PC-3 (cell line): ENCODE measurements around the gene PCDHA2.

Experiments
- EZH2 ChIP-seq: fragments of 300-600 bp; sonication (generic); IDR thresholded peaks from one replicate; pipeline ENCODE4 v1.6.1; 2017; ENCODE audit warnings: antibody characterized with exemption, mild to moderate bottlenecking, low read length; ENCODE audit not compliant: unreplicated experiment
- TF ChIP-seq, protein P1 (sequence below): fragments of 300-600 bp; sonication (generic); conservative IDR thresholded peaks from 2 replicates; pipeline ENCODE4 v1.5.1; 2017; ENCODE audit warnings: antibody characterized with exemption, low read depth, mild to moderate bottlenecking, low read length

DNA sequence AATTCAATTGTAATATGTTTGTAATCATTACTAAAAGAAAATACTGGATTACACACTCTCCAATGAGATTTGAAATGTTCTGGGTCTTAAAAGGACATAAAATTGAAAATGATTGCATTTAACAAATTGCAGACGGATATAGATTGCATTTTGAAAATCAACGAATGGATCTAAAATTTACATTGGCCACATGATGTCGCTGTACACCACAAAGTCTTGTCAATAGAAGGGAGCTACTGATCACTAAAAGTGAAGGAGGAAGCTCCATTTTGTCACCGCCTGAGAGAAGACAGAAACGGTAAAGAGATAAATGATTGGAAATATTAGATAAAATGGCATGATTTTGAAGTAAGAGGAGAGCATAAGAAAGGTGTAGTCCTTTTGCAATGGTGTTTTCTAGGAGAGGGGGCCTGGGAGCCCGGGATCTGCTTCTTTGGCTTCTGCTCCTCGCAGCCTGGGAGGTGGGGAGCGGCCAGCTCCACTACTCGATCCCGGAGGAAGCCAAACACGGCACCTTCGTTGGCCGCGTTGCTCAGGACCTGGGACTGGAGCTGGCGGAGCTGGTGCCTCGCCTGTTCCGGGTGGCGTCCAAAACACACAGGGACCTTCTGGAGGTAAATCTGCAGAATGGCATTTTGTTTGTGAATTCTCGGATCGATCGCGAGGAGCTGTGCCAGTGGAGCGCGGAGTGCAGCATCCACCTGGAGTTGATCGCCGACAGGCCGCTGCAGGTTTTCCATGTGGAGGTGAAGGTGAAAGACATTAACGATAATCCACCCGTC, 8.6 kb upstream of the PCDHA2 start, which contains the start of gene PCDHA1:
- TF ChIP-seq, protein P1, sequence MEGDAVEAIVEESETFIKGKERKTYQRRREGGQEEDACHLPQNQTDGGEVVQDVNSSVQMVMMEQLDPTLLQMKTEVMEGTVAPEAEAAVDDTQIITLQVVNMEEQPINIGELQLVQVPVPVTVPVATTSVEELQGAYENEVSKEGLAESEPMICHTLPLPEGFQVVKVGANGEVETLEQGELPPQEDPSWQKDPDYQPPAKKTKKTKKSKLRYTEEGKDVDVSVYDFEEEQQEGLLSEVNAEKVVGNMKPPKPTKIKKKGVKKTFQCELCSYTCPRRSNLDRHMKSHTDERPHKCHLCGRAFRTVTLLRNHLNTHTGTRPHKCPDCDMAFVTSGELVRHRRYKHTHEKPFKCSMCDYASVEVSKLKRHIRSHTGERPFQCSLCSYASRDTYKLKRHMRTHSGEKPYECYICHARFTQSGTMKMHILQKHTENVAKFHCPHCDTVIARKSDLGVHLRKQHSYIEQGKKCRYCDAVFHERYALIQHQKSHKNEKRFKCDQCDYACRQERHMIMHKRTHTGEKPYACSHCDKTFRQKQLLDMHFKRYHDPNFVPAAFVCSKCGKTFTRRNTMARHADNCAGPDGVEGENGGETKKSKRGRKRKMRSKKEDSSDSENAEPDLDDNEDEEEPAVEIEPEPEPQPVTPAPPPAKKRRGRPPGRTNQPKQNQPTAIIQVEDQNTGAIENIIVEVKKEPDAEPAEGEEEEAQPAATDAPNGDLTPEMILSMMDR = 0 out of 2 replicates have a peak, but pooled peaks have one; percentile 17
- TF ChIP-seq EZH2 = no peak
